Common myeloid progenitor, CD34-positive (primary cell): ENCODE measurements around the gene TFDP2.
A peak's percentile ranks its signal among the peaks of the same experiment; 100 is the strongest.

Experiments used
- CTCF ChIA-PET: fragments of 350-600 bp; sonication (Branson Sonifier 250); formaldehyde crosslinking; loops from one replicate; lab custom pipeline; 2021; ENCODE audit warnings: antibody characterized with exemption; lab: Charles Lee
- POLR2A ChIA-PET: fragments of 350-600 bp; sonication (Branson Sonifier 250); formaldehyde crosslinking; loops from one replicate; lab custom pipeline; 2021; ENCODE audit warnings: antibody characterized with exemption; lab: Charles Lee
- DNase-seq, 3 donors: peaks; one replicate each; pipeline versions ENCODE4 v3.0.0 to v3.0.0-alpha.2; 2013
- H3K27ac ChIP-seq, 2 experiments: 1 replicate in 1 of 2; 2 replicates in 1 of 2; pipeline ENCODE4 v1.7.0; 2013; ENCODE audit warnings: inconsistent platforms in 2 of 2, low read length in 2 of 2, mild to moderate bottlenecking in 2 of 2, low read depth in 1 of 2, moderate library complexity in 1 of 2; ENCODE audit not compliant: severe bottlenecking in 2 of 2, insufficient read depth in 1 of 2, poor library complexity in 1 of 2
- H3K27me3 ChIP-seq, 5 experiments: replicated peaks in 2 of 5; 1 replicate in 3 of 5; 2 replicates in 2 of 5; pipeline versions ENCODE4 v1.6.1 to v1.7.0; 2013; ENCODE audit warnings: low read length in 4 of 5, mild to moderate bottlenecking in 2 of 5, moderate library complexity in 2 of 5, inconsistent platforms in 1 of 5; ENCODE audit not compliant: insufficient read depth in 5 of 5, control insufficient read depth in 4 of 5
- H3K36me3 ChIP-seq, 4 experiments: 1 replicate in 2 of 4; 2 replicates in 2 of 4; pipeline versions ENCODE4 v1.6.1 to v1.7.0; 2013; ENCODE audit warnings: low read length in 3 of 4, control low read depth in 1 of 4, mild to moderate bottlenecking in 1 of 4; ENCODE audit not compliant: control insufficient read depth in 4 of 4, insufficient read depth in 4 of 4
- H3K4me1 ChIP-seq, 4 experiments: 1 replicate in 3 of 4; 2 replicates in 1 of 4; pipeline versions ENCODE4 v1.6.1 to v1.7.1; 2013; ENCODE audit warnings: low read length in 3 of 4, mild to moderate bottlenecking in 3 of 4, control low read depth in 1 of 4, inconsistent platforms in 1 of 4, moderate library complexity in 1 of 4; ENCODE audit not compliant: control insufficient read depth in 4 of 4, insufficient read depth in 4 of 4; ENCODE audit errors: control extremely low read depth in 1 of 4
- H3K4me3 ChIP-seq, 7 experiments: 1 replicate in 4 of 7; 2 replicates in 3 of 7; pipeline versions ENCODE4 v1.5.1 to v1.7.0; 2013; ENCODE audit warnings: mild to moderate bottlenecking in 7 of 7, low read length in 6 of 7, moderate library complexity in 6 of 7, inconsistent platforms in 2 of 7, low read depth in 2 of 7, control low read depth in 1 of 7; ENCODE audit not compliant: insufficient read depth in 4 of 7, control insufficient read depth in 1 of 7; ENCODE audit errors: extremely low read depth in 1 of 7
- H3K9me3 ChIP-seq, 5 experiments: 1 replicate in 4 of 5; 2 replicates in 1 of 5; pipeline versions ENCODE4 v1.6.1 to v1.7.1; 2013; ENCODE audit warnings: low read length in 4 of 5, mild to moderate bottlenecking in 2 of 5, inconsistent platforms in 1 of 5, low read depth in 1 of 5, moderate library complexity in 1 of 5; ENCODE audit not compliant: control insufficient read depth in 4 of 5, insufficient read depth in 2 of 5; ENCODE audit errors: control extremely low read depth in 1 of 5
- WGBS: methylation state at CpG from one replicate; pipeline ENCODE4 v1.1.5; 2013; ENCODE audit not compliant: insufficient coverage; 5-methylcytosine and 5-hydroxymethylcytosine counted together

Gene TFDP2

GRCh38 chr3:142064454-142064853, 84.9 kb downstream of the TFDP2 start:
- Histone ChIP-seq H3K36me3 (peaks cover 0 to 6% (median 0%) of the 10 kb centered on the region in 4 experiments), H3K4me1 (no peaks in the 10 kb centered on the region), H3K4me3 (no peak overlapping the region), H3K27ac (no peak overlapping the region), H3K27me3 (no peaks in the 10 kb centered on the region), H3K9me3 (peaks cover 0 to 6% (median 2%) of the 10 kb centered on the region in 5 experiments)
- ChIA-PET CTCF (interaction anchor here (1.8 kb wide), 1 partner anchor 12 kb away, joined by 5 read pairs; no protein-coding TSS in a partner anchor), POLR2A (no interaction called here)
- DNase-seq = no peak
- no CpG with 5 or more reads among the region's 3 CpGs for WGBS

- ChIA-PET CTCF (interaction anchor here (1.1 to 1.3 kb wide), 2 partner anchors 8 to 29 kb away, joined by 3 to 5 read pairs; no protein-coding TSS in a partner anchor), POLR2A (interaction anchor here (0.6 kb wide), 1 partner anchor 55 kb away, joined by 3 read pairs; no protein-coding TSS in a partner anchor)
- Histone ChIP-seq H3K4me1 (peaks cover 0 to 5% (median 0%) of the 10 kb centered on the region in 4 experiments), H3K36me3 (peaks cover 0 to 6% (median 4%) of the 10 kb centered on the region in 4 experiments), H3K9me3 (peaks cover 0 to 8% (median 2%) of the 10 kb centered on the region in 5 experiments), H3K4me3 (no peak overlapping the region), H3K27me3 (no peaks in the 10 kb centered on the region), H3K27ac (no peak overlapping the region)
- DNase-seq = no peak
- 100% methylated on average over 1 of the region's 2 CpGs for WGBS
Measured at GRCh38 chr3:142057331-142057725, 92.0 kb downstream of the TFDP2 start.

- Histone ChIP-seq H3K27me3 (no peaks in the 10 kb centered on the region), H3K9me3 (peaks cover 0 to 8% (median 2%) of the 10 kb centered on the region in 5 experiments), H3K4me1 (peaks cover 0 to 5% (median 0%) of the 10 kb centered on the region in 4 experiments), H3K36me3 (peaks cover 0 to 6% (median 4%) of the 10 kb centered on the region in 4 experiments), H3K27ac (no peak overlapping the region), H3K4me3 (no peak overlapping the region)
- 100% methylated on average over 1 of the region's 2 CpGs for WGBS
- no peak for DNase-seq
- CTCF ChIA-PET = interaction anchor here (1.1 to 1.3 kb wide), 2 partner anchors 8 to 28 kb away, joined by 3 to 5 read pairs; no protein-coding TSS in a partner anchor
- POLR2A ChIA-PET = interaction anchor here (0.6 kb wide), 1 partner anchor 55 kb away, joined by 3 read pairs; no protein-coding TSS in a partner anchor
Measured at GRCh38 chr3:142056656-142057330, 92.6 kb downstream of the TFDP2 start.

GRCh38 chr3:142053835-142054234, 95.5 kb downstream of the TFDP2 start:
- Histone ChIP-seq H3K4me1 (peaks cover 0 to 5% (median 0%) of the 10 kb centered on the region in 4 experiments), H3K27me3 (no peaks in the 10 kb centered on the region), H3K4me3 (no peak overlapping the region), H3K36me3 (peaks cover 0 to 5% (median 2%) of the 10 kb centered on the region in 4 experiments), H3K27ac (no peak overlapping the region), H3K9me3 (peaks cover 0 to 4% (median 2%) of the 10 kb centered on the region in 5 experiments)
- POLR2A ChIA-PET = no interaction called here
- WGBS = no CpG with 5 or more reads among the region's 1 CpG
- no peak for DNase-seq
- CTCF ChIA-PET = interaction anchor here (1.1 kb wide), 1 partner anchor 65 kb away, joined by 3 read pairs; no protein-coding TSS in a partner anchor

GRCh38 chr3:142053244-142053643, 96.1 kb downstream of the TFDP2 start:
- Histone ChIP-seq H3K27ac (peak overlapping the region in 1 of 2 experiments; percentile 6), H3K4me3 (no peak overlapping the region), H3K9me3 (peaks cover 0 to 4% (median 2%) of the 10 kb centered on the region in 5 experiments), H3K36me3 (peaks cover 0 to 5% (median 2%) of the 10 kb centered on the region in 4 experiments), H3K27me3 (no peaks in the 10 kb centered on the region), H3K4me1 (peaks cover 0 to 8% (median 0%) of the 10 kb centered on the region in 4 experiments)
- ChIA-PET POLR2A (no interaction called here), CTCF (interaction anchor here (1.3 kb wide), 1 partner anchor 71 kb away, joined by 4 read pairs; no protein-coding TSS in a partner anchor)
- peak in 2 of 3 donors; percentile 44 to 62 for DNase-seq
- WGBS = 10% methylated on average over 2 of the region's 2 CpGs

- ChIA-PET POLR2A (no interaction called here), CTCF (interaction anchor here (0.7 to 1.0 kb wide), 2 partner anchors 19 to 130 kb away, joined by 3 read pairs; no protein-coding TSS in a partner anchor)
- Histone ChIP-seq H3K27ac (no peak overlapping the region), H3K4me1 (peaks cover 7 to 26% (median 14%) of the 10 kb centered on the region in 4 experiments), H3K27me3 (no peaks in the 10 kb centered on the region), H3K36me3 (peaks cover 0 to 5% (median 2%) of the 10 kb centered on the region in 4 experiments), H3K4me3 (no peak overlapping the region), H3K9me3 (peaks cover 0 to 4% (median 0%) of the 10 kb centered on the region in 5 experiments)
- 100% methylated on average over 4 of the region's 6 CpGs for WGBS
- DNase-seq = no peak
Measured at GRCh38 chr3:142051351-142051750, 98.0 kb downstream of the TFDP2 start.
